Stimulated activated CD8-positive, alpha-beta memory T cell treated with anti-CD3 and anti-CD28 coated beads, Interleukin-4, amount 100 ng/mL, for 1 hour (primary cell): Measurements from ENCODE around the gene APOC1.
A peak's percentile ranks its signal among the peaks of the same experiment; 100 is the strongest.
"Not testable (repeated sequence)": the region's sequence is repeated elsewhere in the genome, so short reads cannot be mapped to it uniquely, and the experiment has no call there.

Source experiments
- DNase-seq, 2 donors: peaks; one replicate each; pipeline ENCODE4 v3.0.0-alpha.2; 2020; ENCODE audit warnings: low read depth in 2 of 2, low spot score in 1 of 2

APOC1 gene

GRCh38 chr19:44889830-44890365 lies 24.5 kb upstream of the APOC1 start:
- no peak for DNase-seq

- DNase-seq, result no peak
These were observed 23.9 kb upstream of the APOC1 start for GRCh38 chr19:44890366-44891015.

DNA sequence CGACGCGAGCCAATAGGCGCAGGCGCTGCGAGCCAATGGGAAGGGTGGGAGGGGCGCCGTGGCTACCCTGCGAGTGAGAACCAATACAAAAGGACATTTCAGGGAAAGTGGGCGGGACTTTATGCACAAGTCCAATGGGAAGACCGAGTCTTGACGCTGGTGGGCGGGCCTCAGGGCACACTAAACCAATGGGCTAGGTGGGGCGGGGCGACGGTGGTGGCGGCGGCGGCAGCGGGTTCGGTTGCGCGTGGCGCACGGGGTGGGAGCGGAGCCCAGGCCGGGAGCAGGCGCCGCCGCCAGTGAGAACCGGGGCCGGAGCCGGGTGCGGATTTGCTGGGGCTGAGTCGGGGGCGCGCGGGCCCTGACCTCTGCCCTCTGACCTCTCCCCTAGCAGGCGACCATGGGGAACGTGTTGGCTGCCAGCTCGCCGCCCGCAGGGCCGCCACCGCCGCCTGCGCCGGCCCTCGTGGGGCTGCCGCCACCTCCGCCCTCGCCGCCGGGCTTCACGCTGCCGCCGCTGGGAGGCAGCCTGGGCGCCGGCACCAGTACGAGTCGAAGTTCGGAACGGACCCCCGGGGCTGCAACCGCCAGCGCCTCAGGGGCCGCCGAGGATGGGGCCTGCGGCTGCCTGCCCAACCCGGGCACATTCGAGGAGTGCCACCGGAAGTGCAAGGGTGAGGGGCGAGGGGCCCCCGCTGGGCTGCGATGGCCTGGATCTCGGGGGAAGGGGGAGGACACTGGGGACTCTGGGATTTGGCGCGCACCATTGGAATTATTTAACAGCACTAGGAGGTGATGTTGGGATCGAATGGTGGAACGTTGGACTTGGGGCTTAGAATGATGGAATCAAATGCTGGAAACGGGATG lies 23.2 kb upstream of the APOC1 start, which contains the start of gene TOMM40:
Gene TOMM40, plus strand, starts transcription at position 239 of the 867 bp plus-strand sequence. Its CDS starts 162 bp downstream, at position 401.
- DNase-seq, result peak; percentile 99 to 100

DNA sequence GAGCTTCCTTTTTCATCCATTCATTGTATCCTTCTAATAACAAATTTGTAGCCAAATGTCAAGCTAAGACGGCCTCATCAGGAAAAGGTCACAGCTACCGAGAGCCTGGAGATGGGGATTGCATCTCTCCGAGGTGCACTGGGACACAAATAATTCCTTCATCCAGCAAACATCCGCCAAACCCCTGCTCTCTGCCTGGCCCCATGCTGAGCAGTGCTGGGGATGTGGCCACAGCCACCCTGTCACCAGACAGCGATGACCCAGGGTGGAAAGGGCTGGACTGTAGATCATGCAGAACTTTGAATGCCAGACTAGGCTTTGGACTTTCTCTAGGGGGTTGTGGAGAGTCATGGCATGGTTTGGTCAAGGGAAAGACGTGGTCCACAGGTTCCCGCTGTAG lies 21.5 kb upstream of the APOC1 start:
- no peak for DNase-seq

- no peak for DNase-seq
These were observed 20.9 kb upstream of the APOC1 start for GRCh38 chr19:44893332-44894051.

DNA sequence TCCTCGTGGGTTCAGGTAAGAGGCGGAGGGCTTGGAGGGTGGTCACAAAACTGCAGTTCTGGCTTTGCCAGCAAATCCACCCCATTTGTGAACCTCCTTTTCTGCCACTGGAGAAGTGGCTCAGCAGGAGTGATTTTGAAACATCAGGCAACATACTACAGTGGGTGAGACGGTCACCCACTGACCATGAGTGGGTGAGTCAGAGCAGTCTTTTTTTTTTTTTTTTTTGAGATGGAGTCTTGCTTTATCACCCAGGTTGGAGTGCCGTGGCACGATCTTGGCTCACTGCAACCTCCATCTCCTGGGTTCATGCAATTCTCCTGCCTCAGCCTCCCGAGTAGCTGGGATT lies 20.4 kb upstream of the APOC1 start:
- no peak for DNase-seq

GRCh38 chr19:44894946-44895345 lies 19.5 kb upstream of the APOC1 start:
- no peak for DNase-seq

GRCh38 chr19:44897835-44898234 lies 16.6 kb upstream of the APOC1 start:
- DNase-seq, result no peak

GRCh38 chr19:44900328-44901244 lies 13.8 kb upstream of the APOC1 start:
- no peak for DNase-seq

- no peak for DNase-seq
These were observed 11.2 kb upstream of the APOC1 start for GRCh38 chr19:44903216-44903601.

DNA sequence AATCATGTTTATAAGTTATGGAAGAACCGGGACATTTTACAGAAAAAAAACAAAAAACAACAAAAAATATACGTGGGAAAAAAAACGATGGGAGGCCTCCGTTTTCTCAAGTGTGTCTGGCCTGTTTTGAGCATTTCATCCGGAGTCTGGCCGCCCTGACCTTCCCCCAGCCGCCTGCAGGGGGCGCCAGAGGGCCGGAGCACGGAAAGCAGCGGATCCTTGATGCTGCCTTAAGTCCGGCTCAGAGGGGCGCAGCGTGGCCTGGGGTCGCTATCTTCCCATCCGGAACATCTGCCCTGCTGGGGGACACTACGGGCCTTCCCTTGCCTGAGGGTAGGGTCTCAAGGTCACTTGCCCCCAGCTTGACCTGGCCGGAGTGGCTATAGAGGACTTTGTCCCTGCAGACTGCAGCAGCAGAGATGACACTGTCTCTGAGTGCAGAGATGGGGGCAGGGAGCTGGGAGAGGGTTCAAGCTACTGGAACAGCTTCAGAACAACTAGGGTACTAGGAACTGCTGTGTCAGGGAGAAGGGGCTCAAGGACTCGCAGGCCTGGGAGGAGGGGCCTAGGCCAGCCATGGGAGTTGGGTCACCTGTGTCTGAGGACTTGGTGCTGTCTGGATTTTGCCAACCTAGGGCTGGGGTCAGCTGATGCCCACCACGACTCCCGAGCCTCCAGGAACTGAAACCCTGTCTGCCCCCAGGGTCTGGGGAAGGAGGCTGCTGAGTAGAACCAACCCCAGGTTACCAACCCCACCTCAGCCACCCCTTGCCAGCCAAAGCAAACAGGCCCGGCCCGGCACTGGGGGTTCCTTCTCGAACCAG lies 10.6 kb upstream of the APOC1 start:
- peak; percentile 46 to 50 for DNase-seq

GRCh38 chr19:44904426-44904994 lies 9.9 kb upstream of the APOC1 start:
- DNase-seq, result no peak

DNA sequence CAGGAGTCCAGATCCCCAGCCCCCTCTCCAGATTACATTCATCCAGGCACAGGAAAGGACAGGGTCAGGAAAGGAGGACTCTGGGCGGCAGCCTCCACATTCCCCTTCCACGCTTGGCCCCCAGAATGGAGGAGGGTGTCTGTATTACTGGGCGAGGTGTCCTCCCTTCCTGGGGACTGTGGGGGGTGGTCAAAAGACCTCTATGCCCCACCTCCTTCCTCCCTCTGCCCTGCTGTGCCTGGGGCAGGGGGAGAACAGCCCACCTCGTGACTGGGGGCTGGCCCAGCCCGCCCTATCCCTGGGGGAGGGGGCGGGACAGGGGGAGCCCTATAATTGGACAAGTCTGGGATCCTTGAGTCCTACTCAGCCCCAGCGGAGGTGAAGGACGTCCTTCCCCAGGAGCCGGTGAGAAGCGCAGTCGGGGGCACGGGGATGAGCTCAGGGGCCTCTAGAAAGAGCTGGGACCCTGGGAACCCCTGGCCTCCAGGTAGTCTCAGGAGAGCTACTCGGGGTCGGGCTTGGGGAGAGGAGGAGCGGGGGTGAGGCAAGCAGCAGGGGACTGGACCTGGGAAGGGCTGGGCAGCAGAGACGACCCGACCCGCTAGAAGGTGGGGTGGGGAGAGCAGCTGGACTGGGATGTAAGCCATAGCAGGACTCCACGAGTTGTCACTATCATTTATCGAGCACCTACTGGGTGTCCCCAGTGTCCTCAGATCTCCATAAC lies 8.8 kb upstream of the APOC1 start, which contains the start of gene APOE:
Gene APOE, plus strand, starts transcription at position 360 of the 724 bp plus-strand sequence. CDS start 829 bp downstream, outside the sequence.
- DNase-seq, result no peak

DNA sequence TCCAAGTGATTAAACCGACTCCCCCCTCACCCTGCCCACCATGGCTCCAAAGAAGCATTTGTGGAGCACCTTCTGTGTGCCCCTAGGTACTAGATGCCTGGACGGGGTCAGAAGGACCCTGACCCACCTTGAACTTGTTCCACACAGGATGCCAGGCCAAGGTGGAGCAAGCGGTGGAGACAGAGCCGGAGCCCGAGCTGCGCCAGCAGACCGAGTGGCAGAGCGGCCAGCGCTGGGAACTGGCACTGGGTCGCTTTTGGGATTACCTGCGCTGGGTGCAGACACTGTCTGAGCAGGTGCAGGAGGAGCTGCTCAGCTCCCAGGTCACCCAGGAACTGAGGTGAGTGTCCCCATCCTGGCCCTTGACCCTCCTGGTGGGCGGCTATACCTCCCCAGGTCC lies 6.8 kb upstream of the APOC1 start:
- DNase-seq, result no peak

GRCh38 chr19:44908074-44908835 lies 6.2 kb upstream of the APOC1 start:
- DNase-seq, result no peak

GRCh38 chr19:44908836-44909261 lies 5.6 kb upstream of the APOC1 start:
- DNase-seq, result no peak

DNA sequence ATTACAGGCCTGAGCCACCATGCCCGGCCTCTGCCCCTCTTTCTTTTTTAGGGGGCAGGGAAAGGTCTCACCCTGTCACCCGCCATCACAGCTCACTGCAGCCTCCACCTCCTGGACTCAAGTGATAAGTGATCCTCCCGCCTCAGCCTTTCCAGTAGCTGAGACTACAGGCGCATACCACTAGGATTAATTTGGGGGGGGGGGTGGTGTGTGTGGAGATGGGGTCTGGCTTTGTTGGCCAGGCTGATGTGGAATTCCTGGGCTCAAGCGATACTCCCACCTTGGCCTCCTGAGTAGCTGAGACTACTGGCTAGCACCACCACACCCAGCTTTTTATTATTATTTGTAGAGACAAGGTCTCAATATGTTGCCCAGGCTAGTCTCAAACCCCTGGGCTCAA lies 4.6 kb upstream of the APOC1 start:
- no peak for DNase-seq

DNA sequence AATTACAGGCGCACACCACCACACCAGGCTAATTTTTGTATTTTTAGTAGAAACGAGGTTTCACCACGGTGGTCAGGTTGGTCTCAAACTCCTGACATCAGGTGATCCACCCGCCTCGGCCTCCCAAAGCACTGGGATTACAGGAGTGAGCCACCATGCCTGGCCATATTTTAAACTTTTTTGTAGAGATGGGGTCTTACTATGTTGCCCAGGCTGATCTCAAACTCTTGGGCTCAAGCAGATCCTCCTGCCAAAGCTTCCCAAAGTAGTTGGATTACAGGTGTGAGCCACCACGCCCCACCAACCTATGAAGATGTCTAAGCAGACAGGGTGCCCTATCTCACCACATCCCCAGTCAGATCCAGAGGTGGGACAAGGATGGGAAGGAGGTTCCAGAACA lies 2.5 kb upstream of the APOC1 start:
- DNase-seq, result not testable (repeated sequence)
